Stimulated activated CD8-positive, alpha-beta memory T cell treated with anti-CD3 and anti-CD28 coated beads, Interleukin-4, amount 100 ng/mL, for 4 hours (primary cell): ENCODE results near the gene TICAM2.
A peak's percentile ranks its signal among the peaks of the same experiment; 100 is the strongest.
"Not testable (repeated sequence)": the region's sequence is repeated elsewhere in the genome, so short reads cannot be mapped to it uniquely, and the experiment has no call there.

Experiments used
- DNase-seq, 2 donors: peaks; one replicate each; pipeline ENCODE4 v3.0.0-alpha.2; 2020; ENCODE audit warnings: low read depth in 2 of 2, low spot score in 1 of 2

The TICAM2 gene

GRCh38 chr5:115601701-115602590 is at the start of gene TICAM2:
Gene TICAM2, minus strand, starts transcription at chr5:115602479. Its CDS starts 21,223 bp downstream, at chr5:115581256.
- DNase-seq, result peak in 1 of 2 donors; percentile 3

GRCh38 chr5:115649541-115649940 is 47.3 kb upstream of the TICAM2 start:
- no peak for DNase-seq

- no peak for DNase-seq
Observed at GRCh38 chr5:115648056-115648455, 45.8 kb upstream of the TICAM2 start.

GRCh38 chr5:115645386-115645785 is 43.1 kb upstream of the TICAM2 start:
- DNase-seq, result not testable (repeated sequence)

GRCh38 chr5:115644046-115644445 is 41.8 kb upstream of the TICAM2 start:
- no peak for DNase-seq

- DNase-seq, result no peak
Observed at GRCh38 chr5:115641948-115642347, 39.7 kb upstream of the TICAM2 start.

- DNase-seq, result no peak
Observed at GRCh38 chr5:115640274-115640673, 38.0 kb upstream of the TICAM2 start.

- DNase-seq, result no peak
Observed at GRCh38 chr5:115639377-115639776, 37.1 kb upstream of the TICAM2 start.

- no peak for DNase-seq
Observed at GRCh38 chr5:115637507-115637906, 35.2 kb upstream of the TICAM2 start.

GRCh38 chr5:115636008-115636407 is 33.7 kb upstream of the TICAM2 start:
- no peak for DNase-seq

- peak; percentile 54 to 74 for DNase-seq
Observed at GRCh38 chr5:115634343-115635132, 32.3 kb upstream of the TICAM2 start.

GRCh38 chr5:115629903-115630302 is 27.6 kb upstream of the TICAM2 start:
- no peak for DNase-seq

- no peak for DNase-seq
Observed at GRCh38 chr5:115627295-115627865, 25.1 kb upstream of the TICAM2 start.

- DNase-seq, result no peak
Observed at GRCh38 chr5:115626445-115626823, 24.2 kb upstream of the TICAM2 start.

- DNase-seq, result peak; percentile 100
Observed at GRCh38 chr5:115625579-115626444, 23.5 kb upstream of the TICAM2 start, which contains the start of gene TMED7. Gene TMED7, minus strand, starts transcription at chr5:115626036. Its CDS starts 244 bp downstream, at chr5:115625792.

- no peak for DNase-seq
Observed at GRCh38 chr5:115624994-115625393, 22.7 kb upstream of the TICAM2 start.

- DNase-seq, result no peak
Observed at GRCh38 chr5:115623658-115624057, 21.4 kb upstream of the TICAM2 start.

- no peak for DNase-seq
Observed at GRCh38 chr5:115621365-115621900, 19.2 kb upstream of the TICAM2 start.

- no peak for DNase-seq
Observed at GRCh38 chr5:115616892-115617291, 14.6 kb upstream of the TICAM2 start.

GRCh38 chr5:115616472-115616871 is 14.2 kb upstream of the TICAM2 start:
- no peak for DNase-seq
